IMR-90 (cell line): ENCODE results near the gene SUPT20HL2.

Experiments
- BHLHE40 ChIP-seq: fragments of 150-350 bp; IDR thresholded peaks from 2 replicates; pipeline ENCODE4 v1.6.1; 2016; ENCODE audit warnings: mild to moderate bottlenecking, low read depth, low read length
- CEBPB ChIP-seq: IDR thresholded peaks from 2 replicates; pipeline ENCODE4 v1.6.1; 2012; ENCODE audit warnings: low read depth, low read length, improper control_type of control experiment
- CTCF ChIP-seq: conservative IDR thresholded peaks from 2 replicates; pipeline ENCODE4 v1.5.1; 2012; ENCODE audit warnings: mild to moderate bottlenecking, low read depth, low read length, improper control_type of control experiment
- MAZ ChIP-seq: IDR thresholded peaks from 2 replicates; pipeline ENCODE4 v1.6.1; 2012; ENCODE audit warnings: low read depth, mild to moderate bottlenecking, low read length, improper control_type of control experiment, moderate library complexity, borderline replicate concordance
- POLR2A ChIP-seq: IDR thresholded peaks from 2 replicates; pipeline ENCODE4 v1.6.1; 2012; ENCODE audit warnings: mild to moderate bottlenecking, low read depth, low read length
- RAD21 ChIP-seq: IDR thresholded peaks from 2 replicates; pipeline ENCODE4 v1.6.1; 2012; ENCODE audit warnings: low read length, improper control_type of control experiment
- RFX5 ChIP-seq: IDR thresholded peaks from 2 replicates; pipeline ENCODE4 v1.8.0; 2012; ENCODE audit warnings: low read depth, mild to moderate bottlenecking, low read length, moderate library complexity
- USF2 ChIP-seq: fragments of 150-350 bp; IDR thresholded peaks from 2 replicates; pipeline ENCODE4 v1.6.1; 2017; ENCODE audit warnings: mild to moderate bottlenecking, antibody characterized with exemption, low read length, low read depth

GRCh38 chrX:24341795-24342194 lies 27.9 kb upstream of the SUPT20HL2 start:
- TF ChIP-seq USF2 (no peak), RFX5 (no peak), CTCF (no peak), POLR2A (no peak), CEBPB (no peak), MAZ (no peak), BHLHE40 (no peak), RAD21 (no peak)
